Mucosa of rectum (tissue), 2 donors: ENCODE data around the gene HEXIM1.

Experiments used
- H3K27ac ChIP-seq, 2 donors: one replicate each; pipeline ENCODE4 v1.7.0; 2013; ENCODE audit warnings: inconsistent platforms in 2 of 2, low read depth in 2 of 2, low read length in 2 of 2
- H3K27me3 ChIP-seq, 2 donors: one replicate each; pipeline ENCODE4 v1.7.0; 2013; ENCODE audit warnings: low read length in 2 of 2; ENCODE audit not compliant: control insufficient read depth in 2 of 2, insufficient read depth in 2 of 2
- H3K36me3 ChIP-seq, 2 donors: one replicate each; pipeline ENCODE4 v1.7.0; 2013; ENCODE audit warnings: low read length in 2 of 2; ENCODE audit not compliant: control insufficient read depth in 2 of 2, insufficient read depth in 2 of 2
- H3K4me1 ChIP-seq, 2 donors: one replicate each; pipeline ENCODE4 v1.7.0; 2013; ENCODE audit warnings: low read length in 2 of 2, mild to moderate bottlenecking in 1 of 2; ENCODE audit not compliant: control insufficient read depth in 2 of 2, insufficient read depth in 2 of 2
- H3K4me3 ChIP-seq, 2 donors: one replicate each; pipeline ENCODE4 v1.7.0; 2013; ENCODE audit warnings: low read length in 2 of 2
- H3K9ac ChIP-seq, 2 donors: one replicate each; pipeline ENCODE4 v1.7.0; 2013; ENCODE audit warnings: low read length in 2 of 2, low read depth in 1 of 2, mild to moderate bottlenecking in 1 of 2
- H3K9me3 ChIP-seq, 2 donors: one replicate each; pipeline ENCODE4 v1.7.0; 2013; ENCODE audit warnings: low read length in 2 of 2; ENCODE audit not compliant: control insufficient read depth in 2 of 2
- donor health status: healthy.
- donor health status: Normal muscosa, but diverticular disease.

Gene HEXIM1

DNA sequence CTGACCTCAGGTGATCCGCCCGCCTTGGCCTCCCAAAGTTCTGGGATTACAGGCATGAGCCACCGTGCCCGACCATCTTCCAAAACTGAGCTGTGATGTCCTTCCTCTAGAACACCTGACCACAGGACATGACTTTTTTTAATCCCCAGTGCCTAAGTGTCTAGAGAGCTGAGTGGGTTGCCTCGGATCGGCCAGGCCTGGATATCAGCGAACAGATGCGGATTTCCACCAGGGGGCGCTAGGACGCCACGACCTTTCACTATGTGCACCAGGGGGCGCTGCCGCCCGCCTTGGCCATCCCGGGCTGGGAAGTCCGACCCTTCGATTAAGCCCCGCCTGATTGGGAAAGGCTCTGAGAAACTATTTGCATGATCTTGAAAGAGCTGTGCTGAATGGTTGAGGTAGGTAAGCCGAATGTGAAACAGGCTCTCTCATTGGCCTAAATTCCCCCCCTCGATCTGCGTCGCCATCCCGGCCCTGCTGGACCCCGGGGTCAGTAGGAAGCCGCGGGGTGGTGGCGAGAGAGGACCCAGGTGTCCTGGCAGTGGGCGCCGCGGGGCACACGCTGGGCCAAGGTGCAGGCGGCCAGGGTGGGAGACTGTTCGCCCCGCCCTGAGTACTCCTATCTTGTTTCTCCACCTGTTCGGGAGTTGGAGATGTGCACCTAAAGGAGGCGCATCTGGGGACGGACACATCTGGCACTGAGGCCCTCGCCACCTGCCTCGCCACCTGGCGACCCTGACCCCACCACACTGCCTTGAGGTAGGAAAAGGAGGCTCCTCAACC lies 12.9 kb upstream of the HEXIM1 start, which contains the start of gene ACBD4:
TSS of gene ACBD4 (plus strand) at position 496 of the 786 bp plus-strand sequence. CDS start 458 bp downstream, outside the sequence.
- peaks cover 0 to 3% of the 10 kb centered on the region in 2 donors for H3K36me3 ChIP-seq
- no peaks in the 10 kb centered on the region for H3K9me3 ChIP-seq
- peak within 1 kb of the TSS; percentile 79 to 92 for H3K9ac ChIP-seq
- H3K4me1 ChIP-seq, result peaks cover 27 to 34% of the 10 kb centered on the region in 2 donors
- H3K4me3 ChIP-seq, result peak within 1 kb of the TSS; percentile 87 to 93
- H3K27ac ChIP-seq, result peak within 1 kb of the TSS; percentile 75 to 83
- no peaks in the 10 kb centered on the region for H3K27me3 ChIP-seq

GRCh38 chr17:45135978-45136791 lies 12.1 kb upstream of the HEXIM1 start:
- Histone ChIP-seq H3K9ac (peak overlapping the region; percentile 79 to 92), H3K27me3 (no peaks in the 10 kb centered on the region), H3K36me3 (peaks cover 0 to 3% of the 10 kb centered on the region in 2 donors), H3K27ac (peak overlapping the region; percentile 75 to 83), H3K4me1 (peaks cover 20 to 26% of the 10 kb centered on the region in 2 donors), H3K9me3 (no peaks in the 10 kb centered on the region), H3K4me3 (peak overlapping the region; percentile 87 to 93)

DNA sequence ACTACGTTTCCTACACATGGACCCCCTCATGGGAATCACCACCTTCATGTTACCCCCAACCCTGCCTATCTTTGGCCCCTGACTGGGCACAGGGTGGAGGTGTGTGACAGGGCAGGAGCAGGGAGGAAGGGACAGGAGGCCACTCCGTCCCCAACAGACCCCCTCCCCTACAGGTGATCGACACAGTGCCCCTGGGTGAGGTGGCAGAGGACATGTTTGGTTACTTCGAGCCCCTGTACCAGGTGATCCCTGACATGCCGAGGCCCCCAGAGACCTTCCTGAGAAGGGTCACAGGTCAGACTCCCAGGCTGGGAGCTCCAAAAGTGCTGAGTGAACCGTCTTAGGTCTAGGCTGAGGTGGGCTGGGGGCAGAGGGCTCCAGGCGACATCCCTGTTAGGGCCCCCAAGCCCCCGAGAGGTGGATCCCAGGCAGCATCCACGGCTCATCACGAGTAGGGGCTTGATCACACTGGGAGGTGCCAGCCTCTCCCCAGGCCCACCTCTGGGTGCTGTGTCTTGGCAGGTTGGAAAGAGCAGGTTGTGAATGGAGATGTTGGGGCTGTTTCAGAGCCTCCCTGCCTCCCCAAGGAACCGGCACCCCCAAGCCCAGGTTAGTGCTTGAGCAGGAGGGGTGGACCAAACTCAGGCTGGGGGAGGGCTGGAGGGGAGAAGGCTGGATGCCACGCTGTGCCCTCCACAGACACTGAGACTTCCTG lies 11.3 kb upstream of the HEXIM1 start:
- Histone ChIP-seq H3K4me1 (peaks cover 18 to 23% of the 10 kb centered on the region in 2 donors), H3K27me3 (no peaks in the 10 kb centered on the region), H3K36me3 (peaks cover 0 to 3% of the 10 kb centered on the region in 2 donors), H3K4me3 (peak overlapping the region; percentile 26 to 87), H3K9me3 (no peaks in the 10 kb centered on the region), H3K9ac (no peak overlapping the region), H3K27ac (no peak overlapping the region)

- Histone ChIP-seq H3K36me3 (peaks cover 0 to 3% of the 10 kb centered on the region in 2 donors), H3K9me3 (no peaks in the 10 kb centered on the region), H3K27me3 (no peaks in the 10 kb centered on the region), H3K27ac (no peak overlapping the region), H3K4me1 (peaks cover 17 to 22% of the 10 kb centered on the region in 2 donors), H3K4me3 (no peak overlapping the region), H3K9ac (no peak overlapping the region)
Observed at GRCh38 chr17:45137561-45138305, 10.5 kb upstream of the HEXIM1 start.

GRCh38 chr17:45138911-45139532 lies 9.3 kb upstream of the HEXIM1 start:
- no peak overlapping the region for H3K4me3 ChIP-seq
- H3K9ac ChIP-seq, result no peak overlapping the region
- H3K36me3 ChIP-seq, result peaks cover 0 to 3% of the 10 kb centered on the region in 2 donors
- peaks cover 14 to 23% of the 10 kb centered on the region in 2 donors for H3K4me1 ChIP-seq
- no peak overlapping the region for H3K27ac ChIP-seq
- no peaks in the 10 kb centered on the region for H3K9me3 ChIP-seq
- no peaks in the 10 kb centered on the region for H3K27me3 ChIP-seq

DNA sequence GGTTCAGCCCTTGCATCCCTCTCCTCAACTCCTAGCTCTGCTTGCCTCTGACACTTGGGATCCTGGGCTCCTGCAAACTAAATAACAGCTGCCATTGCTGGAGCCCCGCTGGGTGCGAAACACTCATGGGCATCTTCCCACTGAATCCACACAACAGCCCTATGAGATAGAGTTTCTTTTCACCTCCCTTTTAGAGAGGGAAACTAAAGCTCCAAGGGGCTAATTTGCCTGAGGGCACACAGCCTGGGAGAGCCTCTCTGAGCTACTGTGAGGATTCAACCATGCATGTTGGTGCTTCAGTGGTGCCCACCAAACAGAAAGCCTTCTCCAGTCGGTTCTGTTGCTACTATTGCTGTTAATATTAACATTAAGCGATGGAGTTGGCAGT lies 8.7 kb upstream of the HEXIM1 start:
- H3K4me3 ChIP-seq, result no peak overlapping the region
- H3K27ac ChIP-seq, result no peak overlapping the region
- H3K9ac ChIP-seq, result no peak overlapping the region
- no peaks in the 10 kb centered on the region for H3K9me3 ChIP-seq
- peaks cover 17 to 26% of the 10 kb centered on the region in 2 donors for H3K4me1 ChIP-seq
- H3K36me3 ChIP-seq, result peaks cover 0 to 3% of the 10 kb centered on the region in 2 donors
- no peaks in the 10 kb centered on the region for H3K27me3 ChIP-seq

- Histone ChIP-seq H3K27ac (peak overlapping the region; percentile 82 to 87), H3K9me3 (no peaks in the 10 kb centered on the region), H3K4me1 (peaks cover 21 to 27% of the 10 kb centered on the region in 2 donors), H3K36me3 (peaks cover 0 to under 1% of the 10 kb centered on the region in 2 donors), H3K9ac (peak overlapping the region in 1 of 2 donors; percentile 77), H3K4me3 (no peak overlapping the region), H3K27me3 (no peaks in the 10 kb centered on the region)
Observed at GRCh38 chr17:45143094-45143670, 5.1 kb upstream of the HEXIM1 start.

- Histone ChIP-seq H3K27me3 (no peaks in the 10 kb centered on the region), H3K36me3 (no peaks in the 10 kb centered on the region), H3K9ac (peak overlapping the region; percentile 52 to 77), H3K27ac (peak overlapping the region; percentile 82 to 87), H3K4me3 (peak overlapping the region; percentile 20 to 56), H3K9me3 (no peaks in the 10 kb centered on the region), H3K4me1 (peaks cover 25 to 30% of the 10 kb centered on the region in 2 donors)
Observed at GRCh38 chr17:45143767-45144198, 4.5 kb upstream of the HEXIM1 start.
